GM12878 (cell line): ENCODE data around the gene SMAD9. TPM values are rescaled to one million over a fixed set of nuclear protein-coding genes. Genes with fewer than 3 reads are reported as not detected.
A peak's percentile ranks its signal among the peaks of the same experiment; 100 is the strongest.

Source experiments
- ATAC-seq: fragments of 200-7000 bp; cut with Tn5 transposase; 3 replicates; pipeline ENCODE4 v1.9.1; 2020; ENCODE audit warnings: mild to moderate bottlenecking, moderate library complexity
- BruUV-seq: library from RNA; stranded (reverse); fragments of 400-500 nt; replicated peaks from 2 replicates; lab custom pipeline; 2021; lab: Mats Ljungman, UMichigan
- CTCF ChIA-PET: fragments of 300-600 bp; sonication (Branson Sonifier 250); formaldehyde crosslinking; extraction: SDS; loops from one replicate; lab custom pipeline; 2021; ENCODE audit warnings: inconsistent platforms; lab: Yijun Ruan, JAX
- POLR2A ChIA-PET: fragments of 350-600 bp; formaldehyde crosslinking; extraction: SDS; loops from one replicate; lab custom pipeline; 2021; ENCODE audit warnings: inconsistent platforms; lab: Charles Lee
- RAD21 ChIA-PET: fragments of 300-600 bp; sonication (Branson Sonifier 250); formaldehyde crosslinking; loops from one replicate; lab custom pipeline; 2023; ENCODE audit warnings: antibody characterized with exemption; ENCODE audit not compliant: unreplicated experiment; lab: Charles Lee
- SMC1A ChIA-PET: fragments of 300-600 bp; sonication (Branson Sonifier 250); formaldehyde crosslinking; loops from one replicate; lab custom pipeline; 2023; ENCODE audit not compliant: unreplicated experiment, uncharacterized antibody; lab: Charles Lee
- DNase-seq: peaks from one replicate; pipeline ENCODE4 v3.0.0-alpha.2; 2011; ENCODE audit warnings: low read depth, low spot score
- FAIRE-seq: peaks from 3 replicates; lab custom pipeline; 2011; peaks lifted over from hg19 to GRCh38; lab: Jason Lieb, UNC
- H2AFZ ChIP-seq: 2 replicates; pipeline ENCODE4 v1.6.0; 2011; ENCODE audit warnings: low read depth, low read length, control low read depth; ENCODE audit not compliant: control insufficient read depth
- H3K27ac ChIP-seq: 2 replicates; pipeline ENCODE4 v1.5.1; 2011; ENCODE audit warnings: control low read depth; ENCODE audit not compliant: control insufficient read depth, insufficient read depth
- H3K27me3 ChIP-seq, 2 experiments: replicated peaks in 1 of 2; 2 replicates each; pipeline versions ENCODE4 v1.6.0 to v1.6.1; 2011; ENCODE audit warnings: low read length in 1 of 2; ENCODE audit not compliant: control insufficient read depth in 2 of 2, insufficient read depth in 2 of 2
- H3K36me3 ChIP-seq, 2 experiments: 2 replicates each; pipeline ENCODE4 v1.5.1; 2011; ENCODE audit warnings: low read length in 1 of 2; ENCODE audit not compliant: control insufficient read depth in 2 of 2, insufficient read depth in 2 of 2
- H3K4me1 ChIP-seq: 2 replicates; pipeline ENCODE4 v1.6.1; 2011; ENCODE audit warnings: mild to moderate bottlenecking, low read length, moderate library complexity, mixed read lengths; ENCODE audit not compliant: control insufficient read depth, insufficient read depth
- H3K4me2 ChIP-seq: 2 replicates; pipeline ENCODE4 v1.6.0; 2011; ENCODE audit warnings: control low read depth; ENCODE audit not compliant: control insufficient read depth, insufficient read depth
- H3K4me3 ChIP-seq: fragments of 200-600 bp; sonication (generic); 2 replicates; pipeline ENCODE4 v1.5.1; 2016
- H3K79me2 ChIP-seq: 2 replicates; pipeline ENCODE4 v1.6.0; 2011; ENCODE audit warnings: low read length; ENCODE audit not compliant: control insufficient read depth, insufficient read depth
- H3K9ac ChIP-seq: 2 replicates; pipeline ENCODE4 v1.8.0; 2011; ENCODE audit warnings: low read length, control low read depth, mixed read lengths; ENCODE audit not compliant: control insufficient read depth, insufficient read depth
- H3K9me3 ChIP-seq: replicated peaks from 3 replicates; pipeline ENCODE4 v1.5.1; 2011; ENCODE audit warnings: mild to moderate bottlenecking, low read length; ENCODE audit not compliant: control insufficient read depth, insufficient read depth
- H4K20me1 ChIP-seq: 2 replicates; pipeline ENCODE4 v1.6.0; 2011; ENCODE audit not compliant: control insufficient read depth, insufficient read depth
- BHLHE40 ChIP-seq, 2 experiments: fragments of 450-650 bp in 1 of 2; IDR thresholded peaks; 2 replicates each; pipeline ENCODE4 v1.6.1; 2011 to 2017; ENCODE audit warnings: low read depth in 2 of 2, borderline replicate concordance in 1 of 2, improper control_type of control experiment in 1 of 2, low read length in 1 of 2, mild to moderate bottlenecking in 1 of 2
- CTCF ChIP-seq, 3 experiments: IDR thresholded peaks in 2 of 3; conservative IDR thresholded peaks in 1 of 3; 2 replicates each; pipeline ENCODE4 v1.5.1; 2011; ENCODE audit warnings: low read depth in 3 of 3, low read length in 3 of 3, mild to moderate bottlenecking in 3 of 3, control low read depth in 2 of 3, moderate library complexity in 2 of 3, inconsistent platforms in 1 of 3, mixed read lengths in 1 of 3; ENCODE audit not compliant: control insufficient read depth in 2 of 3, insufficient read depth in 1 of 3; ENCODE audit errors: extremely low read depth in 1 of 3
- E2F4 ChIP-seq: IDR thresholded peaks from 2 replicates; pipeline ENCODE4 v1.6.1; 2012; ENCODE audit warnings: low read depth, low read length, improper control_type of control experiment
- GATAD2B ChIP-seq: fragments of 450-650 bp; conservative IDR thresholded peaks from 2 replicates; pipeline ENCODE4 v1.6.1; 2017; ENCODE audit warnings: low read depth, mild to moderate bottlenecking, moderate library complexity
- HDGF ChIP-seq: fragments of 450-650 bp; IDR thresholded peaks from 2 replicates; pipeline ENCODE4 v1.6.1; 2016; ENCODE audit warnings: antibody characterized with exemption
- NR2C2 ChIP-seq: IDR thresholded peaks from 2 replicates; pipeline ENCODE4 v1.6.1; 2011; ENCODE audit warnings: borderline replicate concordance, low read depth; ENCODE audit not compliant: control insufficient read depth, insufficient read length
- PAX5 ChIP-seq: IDR thresholded peaks from 2 replicates; pipeline ENCODE4 v1.6.1; 2011; ENCODE audit warnings: low read depth, low read length, borderline replicate concordance
- RBBP5 ChIP-seq: fragments of 200-600 bp; sonication (generic); conservative IDR thresholded peaks from 2 replicates; pipeline ENCODE4 v1.6.1; 2016
- SMC3 ChIP-seq: IDR thresholded peaks from 2 replicates; pipeline ENCODE4 v1.6.1; 2011; ENCODE audit warnings: low read length, improper control_type of control experiment, borderline replicate concordance
- STAT1 ChIP-seq: fragments of 450-650 bp; conservative IDR thresholded peaks from 2 replicates; pipeline ENCODE4 v1.6.1; 2014; ENCODE audit warnings: antibody characterized with exemption, mild to moderate bottlenecking
- ZBTB11 ChIP-seq: fragments of 450-650 bp; formaldehyde crosslinking; IDR thresholded peaks from 2 replicates; pipeline ENCODE4 v1.5.0; 2022; ENCODE audit warnings: mild to moderate bottlenecking, missing genetic modification characterization
- ZBTB4 ChIP-seq: fragments of 450-650 bp; formaldehyde crosslinking; IDR thresholded peaks from 2 replicates; pipeline ENCODE4 v1.4.0; 2022; ENCODE audit warnings: mild to moderate bottlenecking, moderate library complexity
- WGBS: methylation state at CpG from one replicate; pipeline ENCODE4 v1.1.6; 2016; ENCODE audit warnings: low lambda C conversion rate; ENCODE audit not compliant: insufficient replicate concordance, insufficient coverage; ENCODE audit errors: missing lambda C conversion rate; 5-methylcytosine and 5-hydroxymethylcytosine counted together
- in situ Hi-C: fragments of 300-500 bp; cut with MboI; formaldehyde crosslinking; loops from 9 replicates; pipeline ENCODE4 v1.14.3; 2018; ENCODE audit warnings: mixed read lengths
- intact Hi-C: fragments of 100-400 bp; cut with micrococcal nuclease; formaldehyde crosslinking; loops from one replicate; pipeline ENCODE4 v1.14.2; 2022; ENCODE audit not compliant: unreplicated experiment
- polyA plus RNA-seq, 11 experiments: library from polyadenylated mRNA; depleted of rRNA in 4 of 11; unstranded in 6 of 11; stranded (reverse) in 5 of 11; fragments of >200 nt; fragmentation: Nextera tagmentation in 4 of 11; fragmentation: Illumina TruSeq in 1 of 11; extraction: Ambion mirVana in 4 of 11; extraction: Trizol in 1 of 11; gene quantifications; 1 replicate in 1 of 11; 2 replicates in 10 of 11; pipeline versions ENCODE4 v1.2.1 to v1.2.3, GENCODE V29; 2011 to 2016; ENCODE audit warnings: inconsistent platforms in 2 of 11, missing spikeins in 2 of 11, low read depth in 1 of 11
- total RNA-seq, 4 experiments: library from RNA; depleted of rRNA in 3 of 4; stranded (reverse); fragments of >200 nt in 3 of 4; fragmentation: Illumina TruSeq in 1 of 4; extraction: Trizol in 1 of 4; gene quantifications; 2 replicates each; pipeline versions ENCODE4 v1.2.1 to v1.2.3, GENCODE V29; 2013 to 2021

SMAD9 gene
- total and polyA plus RNA-seq, 10 of the 15 experiments (the other 5 are each of a cell fraction or from before 2014, with no cell fraction given) = 0.22 to 0.69 (median 0.42) TPM; not detected in 6

GRCh38 chr13:36848199-36848982 lies 71.6 kb downstream of the SMAD9 start:
- 81% methylated on average over 6 of the region's 6 CpGs for WGBS
- RAD21 ChIA-PET = interaction anchor here (0.6 kb wide), 1 partner anchor 567 kb away, joined by 3 read pairs; no protein-coding TSS in a partner anchor
- Histone ChIP-seq H3K4me1 (no peaks in the 10 kb centered on the region), H3K27ac (no peak overlapping the region), H3K4me2 (no peak overlapping the region), H3K9me3 (no peaks in the 10 kb centered on the region), H4K20me1 (no peaks in the 10 kb centered on the region), H3K79me2 (no peaks in the 10 kb centered on the region), H3K4me3 (no peak overlapping the region), H3K36me3 (no peaks in the 10 kb centered on the region), H3K9ac (no peak overlapping the region), H2AFZ (no peak overlapping the region), H3K27me3 (no peaks in the 10 kb centered on the region)
- FAIRE-seq = no peak
- intact Hi-C loops (loop anchor here (10.0 kb wide), 1 partner anchor 424 kb away; no protein-coding TSS in a partner anchor), in situ Hi-C loops (no loop called here)
- ATAC-seq = peak; percentile 76
- BruUV-seq = no TSS peak
- no peak for DNase-seq
- SMC1A ChIA-PET = interaction anchor here (1.1 to 1.2 kb wide), 2 partner anchors 9 to 133 kb away, joined by 3 to 5 read pairs; no protein-coding TSS in a partner anchor
- CTCF ChIA-PET = interaction anchor here (1.0 to 2.1 kb wide), 4 partner anchors 10 to 134 kb away, joined by 5 to 10 read pairs (median 6); no protein-coding TSS in a partner anchor
- POLR2A ChIA-PET = no interaction called here
- no peak for TF ChIP-seq NR2C2
- no peak for TF ChIP-seq RBBP5
- TF ChIP-seq HDGF = no peak
- peak; percentile 22; the same call in 1 of the 2 replicates for TF ChIP-seq SMC3
- TF ChIP-seq BHLHE40 (IDR thresholded peaks at IDR 0.05; ENCODE audit: borderline replicate concordance in 1 of 2, low read depth in 2 of 2, low read length in 1 of 2) = no peak
- TF ChIP-seq ZBTB4 = no peak
- no peak for TF ChIP-seq PAX5
- peak; percentile 13 to 37 (median 30); a peak in 4 of 6 replicates for TF ChIP-seq CTCF (IDR thresholded peaks at IDR 0.05 in 2 of 3, conservative IDR thresholded peaks at IDR 0.05 in 1 of 3; ENCODE audit: control insufficient read depth in 2 of 3, extremely low read depth in 1 of 3, insufficient read depth in 1 of 3, low read depth in 3 of 3, low read length in 3 of 3)
- TF ChIP-seq ZBTB11 (CRISPR knock-in tag) = no peak
- TF ChIP-seq STAT1 = no peak
- no peak for TF ChIP-seq GATAD2B
- no peak for TF ChIP-seq E2F4
